DND-41 (cell line): ENCODE results near the gene GHITM.

ENCODE experiments used
- CTCF ChIP-seq: IDR thresholded peaks from 2 replicates; pipeline ENCODE4 v1.5.1; 2012; ENCODE audit warnings: borderline replicate concordance, low read length, moderate library complexity, mild to moderate bottlenecking; ENCODE audit not compliant: poor library complexity, severe bottlenecking; ENCODE audit errors: extremely low read depth
- EZH2 ChIP-seq: IDR thresholded peaks from 3 replicates; pipeline ENCODE4 v1.6.1; 2012; ENCODE audit warnings: borderline replicate concordance, low read depth, mild to moderate bottlenecking, moderate library complexity, low read length, inconsistent platforms; ENCODE audit not compliant: severe bottlenecking

GRCh38 chr10:84147347-84147746 lies 8.0 kb downstream of the GHITM start:
- TF ChIP-seq CTCF (no peak), EZH2 (no peak)
